B cell (primary cell): ENCODE results near the gene SNRPD3. TPM values are rescaled to one million over a fixed set of nuclear protein-coding genes. Genes with fewer than 3 reads are reported as not detected.

Source experiments
- ATAC-seq: fragments of 200-7000 bp; cut with Tn5 transposase; one replicate; pipeline ENCODE4 v1.10.0; 2021; ENCODE audit warnings: low read depth, mild to moderate bottlenecking, moderate number of reproducible peaks, moderate library complexity
- CTCF ChIA-PET: fragments of 350-600 bp; sonication (Branson Sonifier 250); formaldehyde crosslinking; loops from one replicate; lab custom pipeline; 2021; ENCODE audit warnings: antibody characterized with exemption, inconsistent platforms; lab: Charles Lee
- POLR2A ChIA-PET: fragments of 350-600 bp; sonication (Branson Sonifier 250); formaldehyde crosslinking; loops from one replicate; lab custom pipeline; 2021; ENCODE audit warnings: antibody characterized with exemption; lab: Charles Lee
- DNase-seq: peaks from one replicate; pipeline ENCODE4 v3.0.0; 2013
- H2AFZ ChIP-seq: 2 replicates; pipeline ENCODE4 v1.6.1; 2012; ENCODE audit warnings: mild to moderate bottlenecking, low read depth, low read length; ENCODE audit not compliant: insufficient read depth, poor library complexity, severe bottlenecking
- H3K27ac ChIP-seq, 2 donors: 1 replicate in 1 of 2; 2 replicates in 1 of 2; pipeline ENCODE4 v1.5.1; 2012 to 2013; ENCODE audit warnings: low read length in 2 of 2, mild to moderate bottlenecking in 2 of 2, moderate library complexity in 1 of 2
- H3K27me3 ChIP-seq, 4 experiments: fragments of 200-600 bp in 1 of 4; sonication (generic) in 1 of 4; replicated peaks in 1 of 4; 1 replicate in 2 of 4; 2 replicates in 2 of 4; pipeline versions ENCODE4 v1.6.1 to v1.7.0; 2013 to 2016; ENCODE audit warnings: low read length in 3 of 4, mild to moderate bottlenecking in 2 of 4, mixed read lengths in 1 of 4, moderate library complexity in 1 of 4; ENCODE audit not compliant: insufficient read depth in 4 of 4, control insufficient read depth in 3 of 4; ENCODE audit errors: control extremely low read depth in 1 of 4
- H3K36me3 ChIP-seq, 2 experiments: replicated peaks in 1 of 2; 1 replicate in 1 of 2; 2 replicates in 1 of 2; pipeline versions ENCODE4 v1.6.1 to v1.7.1; 2013; ENCODE audit warnings: low read length in 1 of 2; ENCODE audit not compliant: insufficient read depth in 2 of 2, control insufficient read depth in 1 of 2; ENCODE audit errors: control extremely low read depth in 1 of 2, extremely low read depth in 1 of 2
- H3K4me1 ChIP-seq, 2 donors: fragments of 200-600 bp in 1 of 2; sonication (generic) in 1 of 2; 1 replicate in 1 of 2; 2 replicates in 1 of 2; pipeline versions ENCODE4 v1.5.1 to v1.6.1; 2013 to 2017; ENCODE audit warnings: low read length in 2 of 2; ENCODE audit not compliant: control insufficient read depth in 2 of 2, insufficient read depth in 2 of 2
- H3K4me2 ChIP-seq: replicated peaks from 2 replicates; pipeline ENCODE3; 2012; ENCODE audit warnings: mild to moderate bottlenecking, low read depth, low read length; ENCODE audit not compliant: poor library complexity, severe bottlenecking
- H3K4me3 ChIP-seq, 5 experiments: fragments of 200-600 bp in 1 of 5; sonication (generic) in 1 of 5; 1 replicate in 3 of 5; 2 replicates in 2 of 5; pipeline versions ENCODE4 v1.5.1 to v1.7.0; 2011 to 2016; ENCODE audit warnings: low read length in 4 of 5, mild to moderate bottlenecking in 4 of 5, low read depth in 2 of 5, control low read depth in 1 of 5, moderate library complexity in 1 of 5; ENCODE audit not compliant: insufficient read depth in 1 of 5; ENCODE audit errors: control extremely low read depth in 1 of 5, extremely low read depth in 1 of 5
- H3K79me2 ChIP-seq: fragments of 200-600 bp; sonication (generic); one replicate; pipeline ENCODE4 v1.6.0; 2016; ENCODE audit warnings: low read length; ENCODE audit not compliant: control insufficient read depth, insufficient read depth
- H3K9ac ChIP-seq: fragments of 200-600 bp; sonication (generic); 2 replicates; pipeline ENCODE4 v1.6.1; 2017; ENCODE audit warnings: mild to moderate bottlenecking, low read length, moderate library complexity
- H3K9me3 ChIP-seq, 3 donors: one replicate each; pipeline versions ENCODE4 v1.6.1 to v1.7.1; 2013; ENCODE audit warnings: low read length in 2 of 3; ENCODE audit not compliant: control insufficient read depth in 2 of 3, insufficient read depth in 1 of 3; ENCODE audit errors: control extremely low read depth in 1 of 3
- H4K20me1 ChIP-seq: 2 replicates; pipeline ENCODE4 v1.6.0; 2012; ENCODE audit warnings: mild to moderate bottlenecking, low read length; ENCODE audit not compliant: insufficient read depth, control insufficient read depth, poor library complexity, severe bottlenecking
- H3K27ac Mint-ChIP-seq: one replicate; pipeline ENCODE4 v1.8.0; 2021; ENCODE audit warnings: mixed read lengths
- H3K27me3 Mint-ChIP-seq: one replicate; pipeline ENCODE4 v1.8.0; 2021; ENCODE audit warnings: mixed read lengths
- H3K4me1 Mint-ChIP-seq: one replicate; pipeline ENCODE4 v1.8.0; 2021; ENCODE audit warnings: mixed read lengths
- H3K4me3 Mint-ChIP-seq: one replicate; pipeline ENCODE4 v1.8.0; 2021; ENCODE audit warnings: mixed read lengths
- H3K9me3 Mint-ChIP-seq: one replicate; pipeline ENCODE4 v1.8.0; 2022; ENCODE audit warnings: mixed read lengths; ENCODE audit not compliant: insufficient read depth
- EZH2 ChIP-seq: IDR thresholded peaks from 2 replicates; pipeline ENCODE4 v1.6.1; 2012; ENCODE audit warnings: borderline replicate concordance, low read depth, mild to moderate bottlenecking, moderate library complexity, low read length; ENCODE audit not compliant: insufficient read depth, poor library complexity, severe bottlenecking
- WGBS: methylation state at CpG from one replicate; pipeline ENCODE4 v1.1.5; 2013; ENCODE audit warnings: missing lambda C conversion rate; ENCODE audit not compliant: insufficient coverage; 5-methylcytosine and 5-hydroxymethylcytosine counted together
- intact Hi-C: fragments of 100-400 bp; cut with micrococcal nuclease; formaldehyde crosslinking; loops from one replicate; pipeline ENCODE4 v1.10.0; 2022
- polyA plus RNA-seq: library from polyadenylated mRNA; depleted of rRNA; stranded (reverse); fragments of >200 nt; gene quantifications from 2 replicates; pipeline ENCODE4 v1.2.3, GENCODE V29; 2012
- total RNA-seq, 2 donors: library from RNA; stranded (reverse); fragments of 120-200 nt in 1 of 2; gene quantifications; 1 replicate in 1 of 2; 2 replicates in 1 of 2; pipeline versions ENCODE4 v1.2.3 to v1.2.4, GENCODE V29; 2013 to 2022
- TF ChIP-seq, protein P1 (sequence below): fragments of 200-600 bp; IDR thresholded peaks from one replicate; pipeline ENCODE4 v1.8.0; 2022; ENCODE audit warnings: antibody characterized with exemption, mild to moderate bottlenecking

The SNRPD3 gene
- total and polyA plus RNA-seq, 2 donors (not counting 1 experiment from before 2014, with no cell fraction given), result 76.7 to 165 TPM

DNA sequence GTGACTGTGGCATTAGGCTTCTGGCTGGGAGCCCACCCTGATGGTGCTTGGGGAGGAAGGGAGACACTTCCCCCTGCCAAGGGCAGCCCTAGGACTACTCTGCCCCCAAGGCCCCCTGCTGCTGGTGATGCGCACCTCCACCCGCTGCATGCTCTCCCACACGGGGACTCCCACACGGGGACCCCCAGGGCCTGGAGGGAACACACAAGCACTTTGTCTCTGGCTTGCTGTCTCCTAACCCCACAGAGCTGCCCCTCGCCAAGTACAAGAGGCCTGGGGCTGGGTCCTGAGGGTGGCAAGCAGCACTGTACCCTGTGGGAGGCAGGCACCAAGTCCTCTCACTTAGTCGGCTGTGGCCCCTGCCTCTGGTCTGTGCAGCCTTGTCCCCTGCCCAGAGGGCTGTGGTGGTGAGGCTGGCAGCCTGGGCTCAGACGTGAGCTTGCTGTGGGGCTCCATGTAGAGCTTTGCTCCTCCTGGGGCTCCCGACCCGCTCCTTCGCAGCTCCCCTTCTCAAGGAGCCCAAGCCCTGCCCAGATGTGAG, 29.1 kb downstream of the SNRPD3 start:
- H3K27me3 Mint-ChIP-seq, result no peaks in the 10 kb centered on the region
- no peak for ATAC-seq
- WGBS, result 90% methylated on average over 10 of the region's 10 CpGs
- Histone ChIP-seq H3K27me3 (no peaks in the 10 kb centered on the region), H2AFZ (no peak overlapping the region), H3K4me3 (no peak overlapping the region), H3K27ac (no peak overlapping the region), H3K9ac (no peak overlapping the region), H3K79me2 (no peaks in the 10 kb centered on the region), H3K4me2 (no peak overlapping the region), H3K36me3 (no peaks in the 10 kb centered on the region), H3K4me1 (peaks cover 0 to 3% of the 10 kb centered on the region in 2 donors), H3K9me3 (no peaks in the 10 kb centered on the region), H4K20me1 (no peaks in the 10 kb centered on the region)
- intact Hi-C loops, result no loop called here
- ChIA-PET CTCF (no interaction called here), POLR2A (no interaction called here)
- H3K27ac Mint-ChIP-seq, result no peak overlapping the region
- no peaks in the 10 kb centered on the region for H3K9me3 Mint-ChIP-seq
- TF ChIP-seq, protein P1, sequence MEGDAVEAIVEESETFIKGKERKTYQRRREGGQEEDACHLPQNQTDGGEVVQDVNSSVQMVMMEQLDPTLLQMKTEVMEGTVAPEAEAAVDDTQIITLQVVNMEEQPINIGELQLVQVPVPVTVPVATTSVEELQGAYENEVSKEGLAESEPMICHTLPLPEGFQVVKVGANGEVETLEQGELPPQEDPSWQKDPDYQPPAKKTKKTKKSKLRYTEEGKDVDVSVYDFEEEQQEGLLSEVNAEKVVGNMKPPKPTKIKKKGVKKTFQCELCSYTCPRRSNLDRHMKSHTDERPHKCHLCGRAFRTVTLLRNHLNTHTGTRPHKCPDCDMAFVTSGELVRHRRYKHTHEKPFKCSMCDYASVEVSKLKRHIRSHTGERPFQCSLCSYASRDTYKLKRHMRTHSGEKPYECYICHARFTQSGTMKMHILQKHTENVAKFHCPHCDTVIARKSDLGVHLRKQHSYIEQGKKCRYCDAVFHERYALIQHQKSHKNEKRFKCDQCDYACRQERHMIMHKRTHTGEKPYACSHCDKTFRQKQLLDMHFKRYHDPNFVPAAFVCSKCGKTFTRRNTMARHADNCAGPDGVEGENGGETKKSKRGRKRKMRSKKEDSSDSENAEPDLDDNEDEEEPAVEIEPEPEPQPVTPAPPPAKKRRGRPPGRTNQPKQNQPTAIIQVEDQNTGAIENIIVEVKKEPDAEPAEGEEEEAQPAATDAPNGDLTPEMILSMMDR, result no peak
- no peak for TF ChIP-seq EZH2
- H3K4me1 Mint-ChIP-seq, result no peaks in the 10 kb centered on the region
- no peak overlapping the region for H3K4me3 Mint-ChIP-seq
- no peak for DNase-seq

DNA sequence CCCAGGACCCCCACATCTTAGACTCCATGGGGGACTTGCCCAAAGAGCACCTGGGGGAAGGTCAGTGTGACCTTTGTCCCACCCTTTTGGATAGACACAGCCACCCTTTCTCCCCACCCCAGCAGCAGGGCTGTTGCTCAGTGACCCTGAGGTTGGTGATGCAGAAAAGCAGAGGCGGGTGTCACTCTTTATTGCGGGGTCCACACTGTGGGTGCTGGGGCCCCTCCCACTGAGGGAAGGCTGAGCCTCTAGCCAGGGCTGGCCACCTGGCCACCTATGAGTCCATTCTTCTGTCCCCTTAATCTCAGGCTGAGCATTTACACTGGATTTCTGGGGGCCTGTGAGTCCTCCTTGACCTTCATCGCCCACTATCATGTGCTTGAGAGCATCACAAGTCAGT, 29.7 kb downstream of the SNRPD3 start:
- H3K36me3 ChIP-seq, result no peaks in the 10 kb centered on the region
- intact Hi-C loops, result no loop called here

More for the DNA sequence above, 29.7 kb downstream of the SNRPD3 start:
- Histone ChIP-seq H3K4me3 (no peak overlapping the region), H3K27me3 (no peaks in the 10 kb centered on the region), H3K79me2 (no peaks in the 10 kb centered on the region), H3K9me3 (no peaks in the 10 kb centered on the region), H3K9ac (no peak overlapping the region), H3K27ac (no peak overlapping the region), H3K4me2 (no peak overlapping the region), H2AFZ (no peak overlapping the region), H4K20me1 (no peaks in the 10 kb centered on the region), H3K4me1 (peaks cover 0 to 3% of the 10 kb centered on the region in 2 donors)
- Mint-ChIP-seq H3K27me3 (no peaks in the 10 kb centered on the region), H3K4me1 (no peaks in the 10 kb centered on the region), H3K9me3 (no peaks in the 10 kb centered on the region), H3K4me3 (no peak overlapping the region), H3K27ac (no peak overlapping the region)
- POLR2A ChIA-PET, result no interaction called here
- no peak for ATAC-seq
- no peak for TF ChIP-seq EZH2
- TF ChIP-seq, protein P1, result no peak
- CTCF ChIA-PET, result no interaction called here
- DNase-seq, result no peak
- WGBS, result 97% methylated on average over 3 of the region's 3 CpGs
